Measurements from ENCODE around the gene ZBTB44.

The ZBTB44 gene

DNA sequence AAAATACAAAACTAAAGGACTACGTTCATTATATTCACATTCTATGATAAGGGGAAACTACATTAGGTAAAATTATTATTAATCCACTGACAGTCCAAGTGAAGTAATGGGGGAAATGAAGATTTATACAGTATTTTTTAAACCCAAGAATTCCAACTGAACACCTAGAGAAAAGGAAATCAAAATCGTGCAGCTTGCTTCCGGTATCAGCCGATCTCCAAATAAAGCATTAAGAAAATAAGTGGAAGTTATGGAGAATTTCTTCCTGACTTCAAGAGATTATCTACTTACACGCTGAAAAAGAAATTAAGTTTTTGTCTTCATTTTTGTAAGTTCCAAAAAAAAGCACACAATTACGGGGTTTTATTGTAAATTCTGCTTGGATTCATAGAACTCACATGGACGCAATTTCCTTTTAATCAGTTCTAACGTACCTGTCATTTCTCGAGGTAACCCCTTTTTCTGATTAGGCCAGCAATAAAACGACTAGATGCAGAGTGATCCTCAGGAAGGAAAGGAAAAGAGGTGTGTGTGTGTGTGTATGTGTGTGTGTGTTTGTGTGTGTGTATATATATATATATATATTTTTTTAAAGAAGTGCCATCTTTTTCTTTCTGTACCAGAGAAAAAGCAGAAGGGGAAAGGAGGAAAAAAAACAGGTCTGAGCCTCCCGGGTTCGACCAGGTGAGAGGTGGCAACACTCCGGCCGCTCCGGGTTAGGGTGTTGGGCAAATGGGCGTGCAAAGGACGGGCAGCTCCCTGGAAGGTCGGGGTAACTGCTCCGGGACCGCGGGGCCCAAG is 1.1 kb downstream of the ZBTB44 start:
- peak; percentile 26 for DNase-seq (ENCODE audit: low spot score)
- ChIA-PET CTCF (no interaction called here), POLR2A (ENCODE audit: low non-redundant PET) (no interaction called here)
- TF ChIP-seq, protein P1, sequence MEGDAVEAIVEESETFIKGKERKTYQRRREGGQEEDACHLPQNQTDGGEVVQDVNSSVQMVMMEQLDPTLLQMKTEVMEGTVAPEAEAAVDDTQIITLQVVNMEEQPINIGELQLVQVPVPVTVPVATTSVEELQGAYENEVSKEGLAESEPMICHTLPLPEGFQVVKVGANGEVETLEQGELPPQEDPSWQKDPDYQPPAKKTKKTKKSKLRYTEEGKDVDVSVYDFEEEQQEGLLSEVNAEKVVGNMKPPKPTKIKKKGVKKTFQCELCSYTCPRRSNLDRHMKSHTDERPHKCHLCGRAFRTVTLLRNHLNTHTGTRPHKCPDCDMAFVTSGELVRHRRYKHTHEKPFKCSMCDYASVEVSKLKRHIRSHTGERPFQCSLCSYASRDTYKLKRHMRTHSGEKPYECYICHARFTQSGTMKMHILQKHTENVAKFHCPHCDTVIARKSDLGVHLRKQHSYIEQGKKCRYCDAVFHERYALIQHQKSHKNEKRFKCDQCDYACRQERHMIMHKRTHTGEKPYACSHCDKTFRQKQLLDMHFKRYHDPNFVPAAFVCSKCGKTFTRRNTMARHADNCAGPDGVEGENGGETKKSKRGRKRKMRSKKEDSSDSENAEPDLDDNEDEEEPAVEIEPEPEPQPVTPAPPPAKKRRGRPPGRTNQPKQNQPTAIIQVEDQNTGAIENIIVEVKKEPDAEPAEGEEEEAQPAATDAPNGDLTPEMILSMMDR (conservative IDR thresholded peaks at IDR 0.05; ENCODE audit: low read depth), result no peak
- H3K27ac ChIP-seq, result peak overlapping the region; percentile 92

DNA sequence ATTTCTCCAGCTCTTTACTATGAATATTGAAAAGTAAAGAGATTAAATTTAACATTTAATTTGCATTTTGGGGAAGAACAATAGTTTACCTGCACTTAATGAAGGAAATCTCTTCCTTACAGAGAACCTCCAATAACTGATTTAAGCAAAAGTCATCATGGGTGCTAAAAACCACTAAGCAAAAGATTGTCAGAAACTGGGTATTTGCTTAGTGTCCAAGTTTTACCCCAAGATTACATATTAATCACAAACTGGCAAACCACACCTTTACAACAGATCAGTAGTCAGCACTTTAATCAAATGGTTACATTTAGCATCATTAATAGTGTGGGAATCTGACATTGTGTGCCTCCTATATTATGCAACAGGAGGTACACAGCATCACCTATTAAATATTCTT is 2.7 kb downstream of the ZBTB44 start:
- H3K27ac ChIP-seq, result no peak overlapping the region
- DNase-seq (ENCODE audit: low spot score), result no peak
- TF ChIP-seq, protein P1 (conservative IDR thresholded peaks at IDR 0.05; ENCODE audit: low read depth), result no peak
- ChIA-PET POLR2A (ENCODE audit: low non-redundant PET) (no interaction called here), CTCF (interaction anchor here (0.6 to 0.7 kb wide), 2 partner anchors 533 to 566 kb away, joined by 3 read pairs; no protein-coding TSS in a partner anchor)

DNA sequence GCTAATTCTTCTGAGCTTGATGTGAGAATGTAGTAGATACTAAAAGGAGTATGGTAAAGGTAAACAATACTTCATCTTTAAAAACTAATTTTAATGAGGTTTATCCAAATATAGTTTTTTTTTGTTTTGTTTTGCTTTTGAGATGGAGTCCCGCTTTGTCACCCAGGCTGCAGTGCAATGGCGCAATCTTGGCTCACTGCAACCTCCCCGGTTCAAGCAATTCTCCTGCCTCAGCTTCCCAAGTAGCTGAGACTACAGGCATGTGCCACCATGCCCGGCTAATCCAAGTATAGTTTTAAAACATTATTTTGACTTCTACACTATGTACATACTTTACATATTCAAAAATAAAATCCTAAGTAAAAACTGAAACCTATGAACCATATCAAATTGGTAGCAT is 4.1 kb downstream of the ZBTB44 start:
- POLR2A ChIA-PET (ENCODE audit: low non-redundant PET), result no interaction called here
- DNase-seq (ENCODE audit: low spot score), result no peak
- CTCF ChIA-PET, result no interaction called here
- TF ChIP-seq, protein P1 (conservative IDR thresholded peaks at IDR 0.05; ENCODE audit: low read depth), result no peak
- H3K27ac ChIP-seq, result no peak overlapping the region

DNA sequence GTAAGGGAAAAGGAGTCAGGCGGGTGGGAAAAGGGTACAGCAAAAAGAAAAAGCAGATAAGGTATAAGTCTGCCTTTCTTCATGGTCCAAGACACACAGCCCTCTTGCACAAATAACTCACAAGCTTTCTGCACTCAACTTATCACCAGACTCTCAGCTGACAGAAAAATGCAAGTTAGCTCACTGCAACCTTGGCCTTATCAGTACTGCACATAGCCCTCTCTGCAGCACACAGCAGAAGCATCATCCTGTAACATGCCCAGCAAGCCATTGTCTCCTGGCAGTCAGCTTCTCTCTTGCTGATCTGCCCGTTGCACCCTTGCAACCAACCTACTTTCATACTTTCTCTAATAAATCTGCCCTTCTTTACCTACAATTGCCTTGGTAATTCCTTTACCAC is 5.8 kb downstream of the ZBTB44 start:
- TF ChIP-seq, protein P1 (conservative IDR thresholded peaks at IDR 0.05; ENCODE audit: low read depth), result no peak
- ChIA-PET CTCF (no interaction called here), POLR2A (ENCODE audit: low non-redundant PET) (no interaction called here)
- DNase-seq (ENCODE audit: low spot score), result no peak
- H3K27ac ChIP-seq, result no peak overlapping the region

DNA sequence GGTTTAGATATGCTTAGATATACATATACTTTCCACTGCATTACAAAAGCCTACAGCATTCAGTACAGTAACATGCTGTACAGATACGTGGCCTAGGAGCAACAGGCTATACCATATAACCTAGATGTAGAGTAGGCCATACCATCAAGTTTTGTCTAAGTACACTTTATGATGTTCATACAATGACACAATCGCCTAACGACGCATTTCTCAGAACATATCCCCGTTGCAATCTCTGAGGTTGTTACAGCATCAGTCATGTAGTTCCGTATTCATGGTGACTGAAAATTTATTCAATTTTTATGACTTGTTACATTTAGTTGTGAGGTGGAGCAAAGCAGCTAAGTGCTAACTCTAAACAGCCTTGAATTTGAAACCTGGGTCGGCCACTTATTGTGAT is 6.7 kb downstream of the ZBTB44 start:
- no peak for DNase-seq (ENCODE audit: low spot score)
- POLR2A ChIA-PET (ENCODE audit: low non-redundant PET), result no interaction called here
- no peak overlapping the region for H3K27ac ChIP-seq
- TF ChIP-seq, protein P1 (conservative IDR thresholded peaks at IDR 0.05; ENCODE audit: low read depth), result no peak
- CTCF ChIA-PET, result no interaction called here

DNA sequence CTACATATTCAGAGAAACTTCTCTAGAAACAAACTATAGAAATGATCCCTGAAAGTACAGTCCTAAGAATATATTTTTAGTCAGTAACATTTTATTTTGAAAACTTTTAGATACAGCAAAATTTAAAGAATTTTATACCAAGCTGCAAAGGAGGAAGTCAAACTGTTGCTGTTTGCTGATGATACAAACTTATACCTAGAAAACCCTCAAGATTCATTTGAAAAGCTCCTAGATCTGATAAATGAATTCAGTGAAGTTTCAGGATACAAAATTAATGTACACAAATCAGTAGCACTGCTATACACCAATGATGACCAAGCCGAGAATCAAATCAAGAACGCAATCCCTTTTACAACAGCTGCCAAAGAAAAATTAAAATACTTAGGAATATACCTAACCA is 10.1 kb downstream of the ZBTB44 start:
- no peak for DNase-seq (ENCODE audit: low spot score)
- ChIA-PET POLR2A (ENCODE audit: low non-redundant PET) (no interaction called here), CTCF (no interaction called here)
- H3K27ac ChIP-seq, result no peak overlapping the region
- TF ChIP-seq, protein P1 (conservative IDR thresholded peaks at IDR 0.05; ENCODE audit: low read depth), result no peak
